Measurements from ENCODE around the gene CD163L1. TPM values are rescaled to one million over a fixed set of nuclear protein-coding genes. Genes with fewer than 3 reads are reported as not detected.

The CD163L1 gene
- total and polyA plus RNA-seq, 2 of the 8 experiments (the other 6 are each of a cell fraction or from before 2014, with no cell fraction given) = 0.11 to 0.22 TPM

DNA sequence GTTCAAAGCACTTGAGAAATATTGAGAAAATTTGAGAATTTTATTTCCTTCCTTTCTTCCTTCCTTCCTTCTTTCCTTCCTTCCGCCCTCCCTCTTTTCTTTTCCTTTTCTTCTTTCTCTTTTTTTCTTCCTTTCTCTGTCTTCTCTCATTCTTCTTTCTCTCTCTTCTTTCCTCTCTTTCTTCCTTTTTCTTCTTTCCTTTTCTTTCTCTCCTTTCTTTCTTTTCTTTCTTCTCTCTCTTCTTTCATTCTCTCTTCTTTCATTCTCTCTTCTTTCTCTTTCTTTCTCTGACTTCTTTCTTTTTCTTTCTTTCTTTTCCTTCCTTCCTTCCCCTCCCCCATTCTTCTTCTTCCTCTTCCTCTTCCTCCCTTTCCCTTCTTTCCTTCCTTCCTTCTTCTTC lies 44.9 kb downstream of the CD163L1 start:
- Histone ChIP-seq H3K23me2 (ENCODE audit: low read depth, low read length) (no peaks in the 10 kb centered on the region), H2AK5ac (ENCODE audit: low read depth, low read length) (no peak overlapping the region), H2BK15ac (ENCODE audit: low read length) (no peak overlapping the region), H3K27me3 (replicated peaks in 1 of 4; ENCODE audit: control insufficient read depth in 3 of 4, extremely low read depth in 1 of 4, insufficient read depth in 3 of 4, low read length in 3 of 4) (no peaks in the 10 kb centered on the region), H4K5ac (ENCODE audit: insufficient read length, low read depth, low read length) (no peak overlapping the region), H2AFZ (ENCODE audit: low read length) (no peak overlapping the region), H3K79me2 (ENCODE audit: control insufficient read depth in 1 of 2, insufficient read depth in 2 of 2, low read length in 2 of 2) (no peaks in the 10 kb centered on the region), H3K23ac (ENCODE audit: insufficient read length) (no peak overlapping the region), H3K14ac (ENCODE audit: insufficient read length) (no peak overlapping the region), H3K27ac (ENCODE audit: low read depth, low read length) (no peak overlapping the region), H3K56ac (replicated peaks; ENCODE audit: insufficient read length, low read depth, low read length) (no peak overlapping the region), H3K4me1 (replicated peaks in 1 of 4; ENCODE audit: control insufficient read depth in 3 of 4, insufficient read depth in 4 of 4, low read length in 3 of 4) (no peaks in the 10 kb centered on the region), H3K4me3 (ENCODE audit: extremely low read depth in 1 of 4, insufficient read depth in 2 of 4, low read depth in 3 of 4, low read length in 4 of 4) (no peak overlapping the region), H4K91ac (replicated peaks; ENCODE audit: insufficient read length, low read length) (no peak overlapping the region), H4K20me1 (replicated peaks in 1 of 2; ENCODE audit: control insufficient read depth in 1 of 2, insufficient read depth in 2 of 2, low read length in 2 of 2) (no peaks in the 10 kb centered on the region), H3K79me1 (ENCODE audit: low read depth, low read length) (no peaks in the 10 kb centered on the region), H2BK5ac (ENCODE audit: low read depth, low read length) (no peak overlapping the region), H2BK120ac (replicated peaks; ENCODE audit: low read depth, low read length) (no peak overlapping the region), H3K4ac (replicated peaks; ENCODE audit: insufficient read length, low read depth, low read length) (no peak overlapping the region), H2BK12ac (ENCODE audit: low read depth, low read length) (no peak overlapping the region), H3K36me3 (ENCODE audit: control insufficient read depth in 2 of 4, insufficient read depth in 4 of 4, low read length in 3 of 4) (no peaks in the 10 kb centered on the region), H2BK20ac (ENCODE audit: low read length) (no peak overlapping the region), H3K18ac (ENCODE audit: extremely low read depth, low read length) (no peak overlapping the region), H3K4me2 (ENCODE audit: insufficient read depth in 1 of 2, low read depth in 2 of 2, low read length in 2 of 2) (no peak overlapping the region), H3K9me3 (ENCODE audit: insufficient read depth in 2 of 2, low read depth in 1 of 2, low read length in 1 of 2) (no peaks in the 10 kb centered on the region; a peak in 1 of 4 replicates), H4K8ac (ENCODE audit: extremely low read depth, insufficient read depth, low read length) (no peak overlapping the region), H3K9ac (replicated peaks in 1 of 4; ENCODE audit: extremely low read depth in 1 of 4, low read depth in 3 of 4, low read length in 3 of 4) (no peak overlapping the region)
- ChIA-PET POLR2A (ENCODE audit: partially characterized antibody) (no interaction called here), CTCF (ENCODE audit: partially characterized antibody) (interaction anchor here (0.6 kb wide), 1 partner anchor 69 kb away, joined by 3 read pairs; no protein-coding TSS in a partner anchor)
- 73% methylated on average over 1 of the region's 1 CpG; no CpG with 5 or more reads in 1 of the 2 experiments for WGBS, 2 experiments (ENCODE audit: extremely low coverage in 1 of 2, insufficient coverage in 1 of 2, insufficient read length in 1 of 2, insufficient replicate concordance in 2 of 2, low coverage in 1 of 2, low lambda C conversion rate in 2 of 2, missing lambda C conversion rate in 1 of 2)
- DNase-seq (ENCODE audit: low read depth in 1 of 2, low spot score in 2 of 2) (no peak), FAIRE-seq (no peak)
- TF ChIP-seq KDM1A (IDR thresholded peaks at IDR 0.05; ENCODE audit: borderline replicate concordance, low read length) = no peak
